ENCODE data around the gene OR10G3.

DNA sequence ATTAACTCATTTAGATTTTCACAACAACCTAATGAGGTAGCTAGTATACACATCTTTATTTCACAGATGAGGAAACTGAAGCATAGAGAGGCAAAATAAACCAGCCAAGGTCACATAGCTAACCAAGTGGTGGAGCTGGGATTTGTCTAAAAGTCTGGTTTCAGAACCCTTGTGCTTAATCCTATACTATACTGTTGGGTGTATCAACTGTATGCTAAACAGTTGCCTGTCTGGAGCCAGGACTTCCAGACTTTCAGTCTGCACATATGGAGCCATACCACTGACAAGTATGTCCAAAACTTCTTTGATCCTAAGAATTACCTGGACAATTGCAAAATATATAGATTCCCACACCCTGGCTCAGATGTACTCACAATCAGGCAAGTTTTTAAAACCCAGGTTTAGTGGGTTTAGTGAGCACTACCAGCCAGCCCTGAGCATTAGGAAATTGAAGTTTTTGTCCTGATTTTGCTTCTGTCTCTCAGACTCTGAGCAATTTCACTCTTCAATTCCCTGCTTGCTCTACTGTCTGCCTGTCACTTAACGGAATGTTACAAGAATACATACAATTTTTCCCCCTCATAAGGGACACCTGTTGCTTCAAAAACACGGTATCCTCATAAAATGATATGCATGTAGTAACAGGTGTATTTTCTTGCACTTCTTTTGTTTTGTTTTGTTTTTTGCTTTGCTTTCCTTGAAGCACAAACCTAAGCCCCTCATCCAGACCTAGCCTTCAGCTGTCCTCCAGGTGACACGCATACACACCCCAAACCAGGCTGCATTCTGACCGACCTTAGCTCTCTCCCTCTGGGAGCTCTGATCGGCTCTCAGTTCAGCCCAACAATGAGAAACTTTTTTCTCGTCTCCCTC lies 44.1 kb downstream of the OR10G3 start:
- no peak for TF ChIP-seq TAF1 (IDR thresholded peaks at IDR 0.05; ENCODE audit: borderline replicate concordance, low read depth, low read length)
- no peak for TF ChIP-seq POLR2A (IDR thresholded peaks at IDR 0.05; ENCODE audit: low read depth, low read length)
- no peak for TF ChIP-seq POLR2AphosphoS5 (IDR thresholded peaks at IDR 0.05; ENCODE audit: low read depth, low read length)

Data from GM12892 (cell line).